ENCODE measurements around the gene CREBBP. TPM values are rescaled to one million over a fixed set of nuclear protein-coding genes. Genes with fewer than 3 reads are reported as not detected.

The CREBBP gene
- total and polyA plus RNA-seq, 2 experiments from 2014 or later, result 36.9 to 54.8 TPM

DNA sequence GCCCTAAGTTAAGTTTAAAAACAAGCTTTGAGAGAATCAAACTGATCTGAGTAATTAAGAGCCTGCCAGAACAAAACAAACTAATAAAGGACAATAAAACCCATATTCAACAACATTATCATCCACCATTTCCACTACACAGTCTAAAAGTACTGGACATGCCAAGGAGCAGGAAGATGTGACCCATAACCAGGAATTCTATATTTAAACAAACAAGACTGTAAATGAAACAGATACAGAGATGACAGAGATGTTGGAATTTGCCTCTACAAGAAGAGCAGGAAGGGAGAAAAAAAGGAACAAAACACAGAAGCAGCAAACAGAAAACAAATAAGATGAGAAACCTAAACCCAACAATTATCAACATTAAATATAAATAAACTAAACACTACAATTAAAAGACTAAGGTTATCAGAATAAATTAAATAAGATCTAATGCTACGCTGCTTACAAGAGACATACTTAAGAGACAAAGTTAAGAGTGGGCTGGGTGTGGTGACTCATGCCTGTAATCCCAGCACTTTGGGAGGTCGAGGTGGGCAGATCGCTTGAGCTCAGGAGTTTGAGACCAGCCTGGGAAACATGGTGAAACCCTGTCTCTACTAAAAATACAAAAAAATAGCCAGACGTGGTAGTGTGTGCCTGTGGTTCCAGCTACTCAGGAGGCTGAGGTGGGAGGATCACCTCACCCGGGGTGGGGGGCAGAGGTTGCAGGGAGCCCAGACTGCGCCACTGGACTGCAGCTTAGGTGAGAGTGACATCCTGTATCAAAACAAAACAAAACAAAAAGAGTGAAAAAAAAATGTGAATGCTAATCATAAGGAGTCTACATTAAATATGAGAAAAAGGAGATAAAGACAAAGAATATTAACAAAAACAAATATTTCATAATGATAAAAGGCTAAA, 50.6 kb downstream of the CREBBP start:
- Histone ChIP-seq H3K27ac (ENCODE audit: low read depth) (no peak overlapping the region), H3K4me3 (no peak overlapping the region), H3K27me3 (ENCODE audit: insufficient read depth) (no peaks in the 10 kb centered on the region), H4K20me1 (replicated peaks; ENCODE audit: insufficient read depth) (peaks cover 62% of the 10 kb centered on the region), H3F3A (replicated peaks; ENCODE audit: low read depth) (no peaks in the 10 kb centered on the region), H3K79me2 (replicated peaks; ENCODE audit: insufficient read depth) (peaks cover 100% of the 10 kb centered on the region), H3K4me2 (no peak overlapping the region), H3K4me1 (ENCODE audit: insufficient read depth) (peaks cover 13% of the 10 kb centered on the region; the same call in 1 of the 2 replicates), H2AFZ (no peak overlapping the region), H3K36me3 (ENCODE audit: insufficient read depth) (peaks cover 3% of the 10 kb centered on the region; the same call in 1 of the 2 replicates), H3K9me2 (ENCODE audit: insufficient read depth) (no peaks in the 10 kb centered on the region)
- Mint-ChIP-seq H3K36me3 (ENCODE audit: low read depth) (peaks cover 23% of the 10 kb centered on the region; the same call in 2 of the 3 replicates), H3K9me3 (peaks cover 11% of the 10 kb centered on the region; the same call in 2 of the 3 replicates), H3K4me1 (peaks cover 24% of the 10 kb centered on the region), H3K4me3 (no peak overlapping the region), H3K27me3 (ENCODE audit: insufficient read depth, low read depth, poor library complexity) (peaks cover 7% of the 10 kb centered on the region), H3K27ac (no peak overlapping the region; the same call in 1 of the 2 replicates)
- ATAC-seq (no peak), DNase-seq (ENCODE audit: low spot score) (no peak)
- TF ChIP-seq ZNF331 (CRISPR knock-in tag; IDR thresholded peaks at IDR 0.05; ENCODE audit: low read depth) (no peak), CREB1 (CRISPR knock-in tag; IDR thresholded peaks at IDR 0.05; ENCODE audit: low read depth) (no peak), POLR2AphosphoS5 (IDR thresholded peaks at IDR 0.05; ENCODE audit: low read depth) (no peak), EZH2 (IDR thresholded peaks at IDR 0.05; ENCODE audit: low read depth, unreplicated experiment) (no peak), EZH2phosphoT487 (IDR thresholded peaks at IDR 0.05; ENCODE audit: unreplicated experiment) (no peak), REST (IDR thresholded peaks at IDR 0.05; ENCODE audit: unreplicated experiment) (no peak), STAT1 (IDR thresholded peaks at IDR 0.05; ENCODE audit: unreplicated experiment) (no peak), ETS1 (IDR thresholded peaks at IDR 0.05) (no peak), NANOG (IDR thresholded peaks at IDR 0.05; ENCODE audit: borderline replicate concordance) (no peak), JUNB (IDR thresholded peaks at IDR 0.05; ENCODE audit: unreplicated experiment) (no peak), ZNF114 (CRISPR knock-in tag; IDR thresholded peaks at IDR 0.05) (no peak)
- TF ChIP-seq, protein P1, sequence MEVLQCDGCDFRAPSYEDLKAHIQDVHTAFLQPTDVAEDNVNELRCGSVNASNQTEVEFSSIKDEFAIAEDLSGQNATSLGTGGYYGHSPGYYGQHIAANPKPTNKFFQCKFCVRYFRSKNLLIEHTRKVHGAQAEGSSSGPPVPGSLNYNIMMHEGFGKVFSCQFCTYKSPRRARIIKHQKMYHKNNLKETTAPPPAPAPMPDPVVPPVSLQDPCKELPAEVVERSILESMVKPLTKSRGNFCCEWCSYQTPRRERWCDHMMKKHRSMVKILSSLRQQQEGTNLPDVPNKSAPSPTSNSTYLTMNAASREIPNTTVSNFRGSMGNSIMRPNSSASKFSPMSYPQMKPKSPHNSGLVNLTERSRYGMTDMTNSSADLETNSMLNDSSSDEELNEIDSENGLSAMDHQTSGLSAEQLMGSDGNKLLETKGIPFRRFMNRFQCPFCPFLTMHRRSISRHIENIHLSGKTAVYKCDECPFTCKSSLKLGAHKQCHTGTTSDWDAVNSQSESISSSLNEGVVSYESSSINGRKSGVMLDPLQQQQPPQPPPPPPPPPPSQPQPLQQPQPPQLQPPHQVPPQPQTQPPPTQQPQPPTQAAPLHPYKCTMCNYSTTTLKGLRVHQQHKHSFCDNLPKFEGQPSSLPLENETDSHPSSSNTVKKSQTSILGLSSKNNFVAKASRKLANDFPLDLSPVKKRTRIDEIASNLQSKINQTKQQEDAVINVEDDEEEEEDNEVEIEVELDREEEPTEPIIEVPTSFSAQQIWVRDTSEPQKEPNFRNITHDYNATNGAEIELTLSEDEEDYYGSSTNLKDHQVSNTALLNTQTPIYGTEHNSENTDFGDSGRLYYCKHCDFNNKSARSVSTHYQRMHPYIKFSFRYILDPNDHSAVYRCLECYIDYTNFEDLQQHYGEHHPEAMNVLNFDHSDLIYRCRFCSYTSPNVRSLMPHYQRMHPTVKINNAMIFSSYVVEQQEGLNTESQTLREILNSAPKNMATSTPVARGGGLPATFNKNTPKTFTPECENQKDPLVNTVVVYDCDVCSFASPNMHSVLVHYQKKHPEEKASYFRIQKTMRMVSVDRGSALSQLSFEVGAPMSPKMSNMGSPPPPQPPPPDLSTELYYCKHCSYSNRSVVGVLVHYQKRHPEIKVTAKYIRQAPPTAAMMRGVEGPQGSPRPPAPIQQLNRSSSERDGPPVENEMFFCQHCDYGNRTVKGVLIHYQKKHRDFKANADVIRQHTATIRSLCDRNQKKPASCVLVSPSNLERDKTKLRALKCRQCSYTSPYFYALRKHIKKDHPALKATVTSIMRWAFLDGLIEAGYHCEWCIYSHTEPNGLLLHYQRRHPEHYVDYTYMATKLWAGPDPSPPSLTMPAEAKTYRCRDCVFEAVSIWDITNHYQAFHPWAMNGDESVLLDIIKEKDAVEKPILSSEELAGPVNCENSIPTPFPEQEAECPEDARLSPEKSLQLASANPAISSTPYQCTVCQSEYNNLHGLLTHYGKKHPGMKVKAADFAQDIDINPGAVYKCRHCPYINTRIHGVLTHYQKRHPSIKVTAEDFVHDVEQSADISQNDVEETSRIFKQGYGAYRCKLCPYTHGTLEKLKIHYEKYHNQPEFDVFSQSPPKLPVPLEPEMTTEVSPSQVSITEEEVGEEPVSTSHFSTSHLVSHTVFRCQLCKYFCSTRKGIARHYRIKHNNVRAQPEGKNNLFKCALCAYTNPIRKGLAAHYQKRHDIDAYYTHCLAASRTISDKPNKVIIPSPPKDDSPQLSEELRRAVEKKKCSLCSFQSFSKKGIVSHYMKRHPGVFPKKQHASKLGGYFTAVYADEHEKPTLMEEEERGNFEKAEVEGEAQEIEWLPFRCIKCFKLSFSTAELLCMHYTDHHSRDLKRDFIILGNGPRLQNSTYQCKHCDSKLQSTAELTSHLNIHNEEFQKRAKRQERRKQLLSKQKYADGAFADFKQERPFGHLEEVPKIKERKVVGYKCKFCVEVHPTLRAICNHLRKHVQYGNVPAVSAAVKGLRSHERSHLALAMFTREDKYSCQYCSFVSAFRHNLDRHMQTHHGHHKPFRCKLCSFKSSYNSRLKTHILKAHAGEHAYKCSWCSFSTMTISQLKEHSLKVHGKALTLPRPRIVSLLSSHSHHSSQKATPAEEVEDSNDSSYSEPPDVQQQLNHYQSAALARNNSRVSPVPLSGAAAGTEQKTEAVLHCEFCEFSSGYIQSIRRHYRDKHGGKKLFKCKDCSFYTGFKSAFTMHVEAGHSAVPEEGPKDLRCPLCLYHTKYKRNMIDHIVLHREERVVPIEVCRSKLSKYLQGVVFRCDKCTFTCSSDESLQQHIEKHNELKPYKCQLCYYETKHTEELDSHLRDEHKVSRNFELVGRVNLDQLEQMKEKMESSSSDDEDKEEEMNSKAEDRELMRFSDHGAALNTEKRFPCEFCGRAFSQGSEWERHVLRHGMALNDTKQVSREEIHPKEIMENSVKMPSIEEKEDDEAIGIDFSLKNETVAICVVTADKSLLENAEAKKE (CRISPR knock-in tag; IDR thresholded peaks at IDR 0.05), result no peak
- TF ChIP-seq, protein P2, sequence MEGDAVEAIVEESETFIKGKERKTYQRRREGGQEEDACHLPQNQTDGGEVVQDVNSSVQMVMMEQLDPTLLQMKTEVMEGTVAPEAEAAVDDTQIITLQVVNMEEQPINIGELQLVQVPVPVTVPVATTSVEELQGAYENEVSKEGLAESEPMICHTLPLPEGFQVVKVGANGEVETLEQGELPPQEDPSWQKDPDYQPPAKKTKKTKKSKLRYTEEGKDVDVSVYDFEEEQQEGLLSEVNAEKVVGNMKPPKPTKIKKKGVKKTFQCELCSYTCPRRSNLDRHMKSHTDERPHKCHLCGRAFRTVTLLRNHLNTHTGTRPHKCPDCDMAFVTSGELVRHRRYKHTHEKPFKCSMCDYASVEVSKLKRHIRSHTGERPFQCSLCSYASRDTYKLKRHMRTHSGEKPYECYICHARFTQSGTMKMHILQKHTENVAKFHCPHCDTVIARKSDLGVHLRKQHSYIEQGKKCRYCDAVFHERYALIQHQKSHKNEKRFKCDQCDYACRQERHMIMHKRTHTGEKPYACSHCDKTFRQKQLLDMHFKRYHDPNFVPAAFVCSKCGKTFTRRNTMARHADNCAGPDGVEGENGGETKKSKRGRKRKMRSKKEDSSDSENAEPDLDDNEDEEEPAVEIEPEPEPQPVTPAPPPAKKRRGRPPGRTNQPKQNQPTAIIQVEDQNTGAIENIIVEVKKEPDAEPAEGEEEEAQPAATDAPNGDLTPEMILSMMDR (conservative IDR thresholded peaks at IDR 0.05; ENCODE audit: low read depth in 2 of 2), result no peak
